ENCODE data around the gene PLEKHM3. TPM values are rescaled to one million over a fixed set of nuclear protein-coding genes. Genes with fewer than 3 reads are reported as not detected.

PLEKHM3 gene
- total RNA-seq, 2 experiments from 2014 or later = 11.3 to 11.6 TPM

- Histone ChIP-seq H3K4me3 (ENCODE audit: low read length) (no peak overlapping the region), H3K4me1 (ENCODE audit: insufficient read depth, low read length) (no peaks in the 10 kb centered on the region), H3K9me3 (ENCODE audit: control insufficient read depth in 1 of 2, insufficient read depth in 1 of 2, low read length in 2 of 2) (no peaks in the 10 kb centered on the region), H3K27ac (ENCODE audit: low read depth in 1 of 2, low read length in 2 of 2) (no peak overlapping the region), H3K36me3 (ENCODE audit: insufficient read depth, low read length) (no peaks in the 10 kb centered on the region), H3K27me3 (ENCODE audit: control insufficient read depth in 1 of 2, insufficient read depth in 2 of 2, low read length in 2 of 2) (no peaks in the 10 kb centered on the region)
- ATAC-seq (ENCODE audit: poor library complexity) (no peak), DNase-seq (no peak)
- TF ChIP-seq, protein P1, sequence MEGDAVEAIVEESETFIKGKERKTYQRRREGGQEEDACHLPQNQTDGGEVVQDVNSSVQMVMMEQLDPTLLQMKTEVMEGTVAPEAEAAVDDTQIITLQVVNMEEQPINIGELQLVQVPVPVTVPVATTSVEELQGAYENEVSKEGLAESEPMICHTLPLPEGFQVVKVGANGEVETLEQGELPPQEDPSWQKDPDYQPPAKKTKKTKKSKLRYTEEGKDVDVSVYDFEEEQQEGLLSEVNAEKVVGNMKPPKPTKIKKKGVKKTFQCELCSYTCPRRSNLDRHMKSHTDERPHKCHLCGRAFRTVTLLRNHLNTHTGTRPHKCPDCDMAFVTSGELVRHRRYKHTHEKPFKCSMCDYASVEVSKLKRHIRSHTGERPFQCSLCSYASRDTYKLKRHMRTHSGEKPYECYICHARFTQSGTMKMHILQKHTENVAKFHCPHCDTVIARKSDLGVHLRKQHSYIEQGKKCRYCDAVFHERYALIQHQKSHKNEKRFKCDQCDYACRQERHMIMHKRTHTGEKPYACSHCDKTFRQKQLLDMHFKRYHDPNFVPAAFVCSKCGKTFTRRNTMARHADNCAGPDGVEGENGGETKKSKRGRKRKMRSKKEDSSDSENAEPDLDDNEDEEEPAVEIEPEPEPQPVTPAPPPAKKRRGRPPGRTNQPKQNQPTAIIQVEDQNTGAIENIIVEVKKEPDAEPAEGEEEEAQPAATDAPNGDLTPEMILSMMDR (IDR thresholded peaks at IDR 0.05) = no peak
- no peaks in the 10 kb centered on the region for H3K9me3 Mint-ChIP-seq
- CTCF ChIA-PET = no interaction called here
- POLR2A ChIA-PET = no interaction called here
- no peaks in the 10 kb centered on the region for H3K27me3 Mint-ChIP-seq
- H3K4me3 Mint-ChIP-seq = no peak overlapping the region
- H3K36me3 Mint-ChIP-seq (ENCODE audit: low read depth) = no peaks in the 10 kb centered on the region
- no peaks in the 10 kb centered on the region for H3K4me1 Mint-ChIP-seq (ENCODE audit: low read depth)
- intact Hi-C loops (cut with DNase I, micrococcal nuclease) = no loop called here
- no peak overlapping the region for H3K27ac Mint-ChIP-seq
Observed at GRCh38 chr2:207777124-207777523, 248.2 kb downstream of the PLEKHM3 start.

DNA sequence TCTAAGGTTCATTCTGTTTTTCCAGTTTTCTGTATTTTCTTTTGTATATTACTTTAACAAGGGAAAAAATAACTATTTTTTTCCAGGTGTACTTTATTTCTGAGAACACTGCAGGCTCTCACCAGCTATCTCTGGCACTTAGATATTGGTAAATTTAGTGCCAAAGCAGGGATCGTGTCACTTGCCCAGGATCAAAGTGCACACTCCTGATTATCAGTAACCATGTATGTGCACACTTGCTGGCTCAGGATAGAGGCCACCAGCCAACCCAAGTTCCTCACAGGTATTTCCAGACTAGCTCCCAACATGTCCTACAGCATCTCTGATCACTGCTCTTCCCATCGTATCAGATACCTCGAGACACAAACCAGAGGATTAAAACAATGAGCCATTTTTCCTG, 249.9 kb downstream of the PLEKHM3 start:
- intact Hi-C loops (cut with DNase I, micrococcal nuclease) = no loop called here
- no peak for DNase-seq
- Histone ChIP-seq H3K4me1 (ENCODE audit: insufficient read depth, low read length) (peaks cover 6% of the 10 kb centered on the region), H3K27ac (ENCODE audit: low read depth in 1 of 2, low read length in 2 of 2) (no peak overlapping the region), H3K9me3 (ENCODE audit: control insufficient read depth in 1 of 2, insufficient read depth in 1 of 2, low read length in 2 of 2) (no peaks in the 10 kb centered on the region), H3K27me3 (ENCODE audit: control insufficient read depth in 1 of 2, insufficient read depth in 2 of 2, low read length in 2 of 2) (no peaks in the 10 kb centered on the region), H3K4me3 (ENCODE audit: low read length) (no peak overlapping the region), H3K36me3 (ENCODE audit: insufficient read depth, low read length) (no peaks in the 10 kb centered on the region)
- peaks cover 5% of the 10 kb centered on the region for H3K4me1 Mint-ChIP-seq (ENCODE audit: low read depth)
- TF ChIP-seq, protein P1 (IDR thresholded peaks at IDR 0.05) = no peak
- H3K9me3 Mint-ChIP-seq = no peaks in the 10 kb centered on the region
- H3K4me3 Mint-ChIP-seq = no peak overlapping the region
- H3K27ac Mint-ChIP-seq = no peak overlapping the region
- ChIA-PET POLR2A (interaction anchor here (1.0 to 2.0 kb wide), 2 partner anchors 48 to 64 kb away, joined by 3 to 8 read pairs; partner anchors contain the start of gene CCNYL1), CTCF (no interaction called here)
- peaks cover 5% of the 10 kb centered on the region for H3K36me3 Mint-ChIP-seq (ENCODE audit: low read depth)
- peaks cover 4% of the 10 kb centered on the region for H3K27me3 Mint-ChIP-seq
- no peak for ATAC-seq (ENCODE audit: poor library complexity)

- DNase-seq = no peak
Observed at GRCh38 chr2:207772844-207773205, 252.5 kb downstream of the PLEKHM3 start.

More at GRCh38 chr2:207772844-207773205, 252.5 kb downstream of the PLEKHM3 start:
- ATAC-seq (ENCODE audit: poor library complexity) = no peak
- Histone ChIP-seq H3K36me3 (ENCODE audit: insufficient read depth, low read length) (no peaks in the 10 kb centered on the region), H3K4me3 (ENCODE audit: low read length) (no peak overlapping the region), H3K4me1 (ENCODE audit: insufficient read depth, low read length) (peaks cover 27% of the 10 kb centered on the region), H3K9me3 (ENCODE audit: control insufficient read depth in 1 of 2, insufficient read depth in 1 of 2, low read length in 2 of 2) (peaks cover 0 to 2% of the 10 kb centered on the region in 2 experiments), H3K27me3 (ENCODE audit: control insufficient read depth in 1 of 2, insufficient read depth in 2 of 2, low read length in 2 of 2) (peaks cover 0 to 1% of the 10 kb centered on the region in 2 experiments), H3K27ac (ENCODE audit: low read depth in 1 of 2, low read length in 2 of 2) (no peak overlapping the region)
- Mint-ChIP-seq H3K4me1 (ENCODE audit: low read depth) (peaks cover 21% of the 10 kb centered on the region), H3K27me3 (peaks cover 21% of the 10 kb centered on the region), H3K4me3 (peak overlapping the region; percentile 13), H3K9me3 (no peaks in the 10 kb centered on the region), H3K36me3 (ENCODE audit: low read depth) (peaks cover 10% of the 10 kb centered on the region), H3K27ac (no peak overlapping the region)
- intact Hi-C loops (cut with DNase I, micrococcal nuclease) = no loop called here
- POLR2A ChIA-PET = no interaction called here
- CTCF ChIA-PET = no interaction called here
- TF ChIP-seq, protein P1 (IDR thresholded peaks at IDR 0.05) = no peak

Measured in CD4-positive, alpha-beta T cell (primary cell).